HG03460 (cell line): Measurements from ENCODE around the gene KRTAP3-3.
"Not testable (repeated sequence)": the region's sequence is repeated elsewhere in the genome, so short reads cannot be mapped to it uniquely, and the experiment has no call there.

Source experiments
- ATAC-seq: cut with Tn5 transposase; IDR thresholded peaks from one replicate; pipeline ENCODE4 v1.9.1; 2021; ENCODE audit not compliant: unreplicated experiment

KRTAP3-3 gene

DNA sequence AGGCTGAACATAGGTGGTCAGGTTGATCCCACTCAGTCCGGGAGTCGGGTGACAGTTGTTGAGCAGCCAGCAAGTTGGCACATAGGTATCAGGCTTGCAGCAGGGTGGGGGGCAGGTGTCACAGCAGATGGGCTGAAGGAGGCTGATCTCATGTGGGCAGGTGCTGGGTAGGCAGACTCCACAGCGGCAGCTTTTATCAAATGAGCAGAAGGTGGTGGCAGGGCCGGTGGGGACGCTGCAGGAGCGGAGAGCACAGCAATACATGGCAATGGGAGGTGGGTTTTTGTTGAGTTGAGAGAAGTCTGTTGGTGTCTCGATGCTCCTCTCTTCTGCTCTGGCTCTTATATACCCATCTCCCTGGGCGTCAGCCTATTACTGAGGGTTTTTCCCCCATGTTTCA is 14.8 kb upstream of the KRTAP3-3 start, which contains the start of gene KRTAP3-1:
KRTAP3-1 (minus strand) TSS at position 318 of the 400 bp plus-strand sequence; CDS start at position 264, 54 bp downstream.
- ATAC-seq = no peak

DNA sequence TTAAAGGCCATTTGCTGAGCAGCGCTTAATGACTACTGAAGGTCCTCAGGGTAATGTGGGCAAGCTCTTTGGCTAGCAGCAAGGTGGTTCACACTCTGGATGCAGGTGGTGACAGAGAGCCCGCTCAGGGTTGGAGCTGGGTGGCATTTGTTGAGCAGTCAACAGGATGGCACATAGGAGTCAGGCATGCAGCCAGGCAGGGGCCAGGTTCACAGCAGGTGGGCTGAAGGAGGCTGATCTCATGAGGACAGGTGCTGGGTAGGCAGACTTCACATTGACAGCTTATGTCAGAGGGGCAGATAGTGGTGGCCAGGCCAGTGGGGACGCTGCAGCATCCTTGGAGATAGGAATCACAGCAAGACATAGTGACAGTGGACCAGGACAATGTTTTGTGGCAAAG is 10.4 kb upstream of the KRTAP3-3 start:
- ATAC-seq = no peak

DNA sequence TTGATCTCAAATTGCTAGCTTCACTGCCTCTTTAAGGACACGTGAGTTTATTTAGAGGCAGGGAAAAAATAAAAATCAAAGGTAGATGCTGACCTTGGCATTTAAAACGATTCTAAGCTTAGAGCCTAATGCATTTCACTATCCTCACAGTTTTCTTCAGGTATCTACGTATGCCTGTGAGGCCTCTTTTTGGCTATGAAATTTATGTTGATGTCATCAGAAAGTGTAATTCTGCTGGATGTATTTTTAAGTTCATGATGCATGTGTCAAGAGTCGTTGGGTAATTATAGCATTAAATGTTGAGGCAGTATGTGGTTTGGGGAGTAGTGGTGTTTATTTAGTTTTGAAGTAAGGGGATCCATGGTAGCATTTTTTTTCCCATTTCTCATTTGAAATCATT is 10.0 kb upstream of the KRTAP3-3 start:
- no peak for ATAC-seq

DNA sequence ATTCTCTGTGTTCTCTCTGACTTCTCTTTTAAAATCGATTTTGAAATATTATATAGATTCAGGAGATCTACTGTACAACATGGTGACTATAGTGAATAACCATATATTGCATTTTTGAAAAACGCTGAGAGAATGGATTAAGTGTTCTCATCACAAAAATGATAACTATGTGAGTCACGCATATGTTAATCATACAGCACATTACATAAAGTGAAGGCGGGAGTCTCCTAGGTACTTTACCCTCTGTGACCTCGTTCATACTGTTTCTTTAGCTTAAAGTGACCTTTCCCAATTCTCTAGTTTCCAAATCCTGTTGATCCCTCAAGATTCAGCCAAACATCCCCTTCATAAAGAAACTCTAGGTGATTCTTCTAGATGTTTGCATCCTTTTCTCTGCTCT is 8.8 kb upstream of the KRTAP3-3 start:
- no peak for ATAC-seq

GRCh38 chr17:41001795-41002194 is 7.8 kb upstream of the KRTAP3-3 start:
- ATAC-seq = no peak

DNA sequence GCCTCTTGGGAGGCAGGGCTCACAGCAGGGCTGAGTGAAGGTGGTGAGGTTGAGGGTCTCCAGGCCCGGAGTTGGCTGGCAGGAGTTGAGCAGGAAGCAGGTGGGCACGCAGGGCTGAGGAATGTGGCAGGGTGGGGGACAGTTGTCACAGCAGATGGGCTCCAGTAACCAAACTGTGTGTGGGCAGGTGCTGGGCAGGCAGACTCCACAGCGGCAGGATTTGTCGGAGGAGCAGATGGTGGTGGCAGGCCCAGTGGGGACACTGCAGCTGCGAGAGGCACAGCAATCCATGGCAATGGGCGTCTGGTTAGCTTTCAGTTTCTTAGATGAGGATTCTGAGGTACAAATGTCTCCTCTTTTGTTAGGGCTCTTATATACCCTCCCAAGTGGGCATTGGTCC is 5.6 kb upstream of the KRTAP3-3 start, which contains the start of gene KRTAP3-2:
KRTAP3-2 (minus strand) TSS at position 344 of the 400 bp plus-strand sequence; CDS start at position 291, 53 bp downstream.
- not testable (repeated sequence) for ATAC-seq

GRCh38 chr17:40997361-40997760 is 3.4 kb upstream of the KRTAP3-3 start:
- ATAC-seq = no peak

DNA sequence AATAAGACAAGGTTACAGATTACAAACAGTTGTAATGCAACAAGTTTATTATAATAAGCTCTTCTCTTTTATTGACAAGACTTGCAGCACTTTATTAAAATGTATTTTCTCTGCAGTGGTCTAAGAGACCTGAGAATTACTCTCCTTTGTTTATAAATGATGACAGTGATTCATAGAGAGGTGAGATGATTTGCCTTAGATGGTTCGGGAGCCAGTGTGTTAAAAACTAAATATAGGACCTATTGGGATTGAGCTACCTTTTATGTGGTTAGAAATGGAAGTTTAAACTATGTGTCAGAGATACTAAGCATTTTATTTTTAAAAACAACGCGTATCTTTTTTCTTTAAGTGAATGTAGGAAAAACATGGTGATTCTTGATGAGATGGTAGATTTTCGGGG is 2.9 kb upstream of the KRTAP3-3 start:
- no peak for ATAC-seq

DNA sequence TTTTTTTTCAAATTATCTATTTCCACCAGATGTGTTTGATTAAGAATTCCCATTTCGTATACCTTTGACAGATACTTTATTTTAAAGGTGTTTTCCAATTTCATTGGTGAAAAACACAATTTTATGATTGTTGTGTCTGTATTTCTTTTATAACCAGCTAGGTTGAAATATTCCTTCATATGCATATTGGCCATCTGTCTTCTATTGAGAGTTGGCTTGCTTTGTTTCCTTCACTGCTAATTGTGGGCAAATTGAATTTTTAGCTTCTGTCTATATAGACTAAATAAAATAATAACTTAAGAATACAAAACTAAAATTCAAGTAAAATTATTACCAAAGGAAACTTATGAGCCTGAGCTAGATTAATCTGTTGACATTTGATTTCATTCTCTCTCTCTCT is 1.2 kb upstream of the KRTAP3-3 start:
- no peak for ATAC-seq

DNA sequence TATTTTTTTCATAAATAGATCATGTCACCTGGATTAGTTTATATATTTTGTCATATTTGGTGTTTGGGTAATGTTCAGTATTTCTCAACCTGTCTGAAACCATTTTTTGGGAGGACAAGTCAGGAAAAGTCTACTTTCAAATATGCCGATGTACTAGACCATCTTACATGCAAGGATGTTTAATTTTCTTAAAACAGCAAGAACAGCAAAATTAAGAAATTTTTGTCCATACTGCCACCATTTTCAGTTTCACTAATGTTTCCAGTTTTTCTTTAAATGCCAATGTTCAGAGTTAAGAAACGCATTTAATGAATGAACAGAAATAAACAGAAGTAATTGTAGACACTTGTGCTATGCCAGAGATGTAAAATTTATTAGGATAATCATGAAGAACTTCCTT is 880 bp downstream of the KRTAP3-3 start:
- no peak for ATAC-seq

- ATAC-seq = no peak
These were observed 1.3 kb downstream of the KRTAP3-3 start for GRCh38 chr17:40992666-40993065.

DNA sequence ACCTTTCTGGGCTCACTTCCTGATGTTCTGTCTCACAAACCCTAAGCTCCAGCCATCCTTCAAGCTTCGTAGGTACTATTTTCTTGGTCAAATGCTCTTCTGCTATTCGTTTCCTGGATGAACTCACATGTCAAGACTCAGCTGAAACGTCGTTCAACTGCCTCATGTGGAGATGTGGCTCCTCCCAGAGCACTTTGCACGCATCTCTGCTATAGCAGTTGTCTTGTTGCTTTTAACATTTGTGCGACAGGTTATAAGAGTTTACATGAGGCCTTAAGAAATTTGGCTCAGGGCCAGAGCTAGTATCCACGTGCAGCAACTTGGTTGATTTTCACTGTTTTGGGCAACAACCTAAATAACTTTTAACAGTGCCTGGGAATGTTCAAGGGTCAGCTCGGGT is 7.0 kb downstream of the KRTAP3-3 start:
- no peak for ATAC-seq

DNA sequence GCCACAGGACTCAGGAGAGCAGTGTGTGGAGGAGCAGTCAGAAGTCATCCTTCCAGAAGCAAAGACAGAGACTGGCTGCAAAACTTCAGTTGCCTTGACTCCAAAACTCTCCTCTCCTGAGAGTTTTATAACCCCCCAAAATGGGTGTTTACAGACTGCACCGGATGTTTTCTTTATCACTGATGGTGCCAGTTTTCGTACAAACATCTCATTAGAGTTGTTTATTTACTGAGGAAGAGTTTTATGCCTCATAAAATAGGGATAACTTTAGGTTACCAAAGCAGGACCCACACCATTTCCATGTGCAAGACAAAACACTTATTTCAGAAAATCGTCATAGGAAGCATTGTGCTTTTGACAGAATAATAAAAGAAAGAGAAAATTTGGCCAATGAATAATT is 9.7 kb downstream of the KRTAP3-3 start, which contains the start of gene KRT40:
KRT40 (minus strand) TSS at position 101 of the 400 bp plus-strand sequence; CDS start at position 48, 53 bp downstream.
- no peak for ATAC-seq

DNA sequence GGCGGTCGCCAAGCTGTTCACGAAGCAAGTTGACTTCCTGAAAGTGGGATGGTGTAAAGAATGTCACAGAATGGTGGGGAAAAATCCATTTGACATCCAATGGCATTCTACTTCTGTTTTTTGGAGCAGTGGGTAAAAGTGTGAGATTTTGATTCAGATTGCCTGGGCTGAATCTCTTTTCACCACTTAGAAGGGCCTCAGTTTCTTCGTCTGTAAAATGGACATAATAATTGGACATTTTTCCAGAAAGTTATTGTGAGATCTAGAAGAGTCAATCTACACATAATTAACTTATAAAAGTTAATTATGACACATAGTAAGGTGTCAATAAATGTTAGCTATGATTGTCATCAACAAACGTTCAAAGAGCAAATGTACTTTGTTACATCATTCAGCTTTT is 12.8 kb downstream of the KRTAP3-3 start:
- ATAC-seq = no peak

DNA sequence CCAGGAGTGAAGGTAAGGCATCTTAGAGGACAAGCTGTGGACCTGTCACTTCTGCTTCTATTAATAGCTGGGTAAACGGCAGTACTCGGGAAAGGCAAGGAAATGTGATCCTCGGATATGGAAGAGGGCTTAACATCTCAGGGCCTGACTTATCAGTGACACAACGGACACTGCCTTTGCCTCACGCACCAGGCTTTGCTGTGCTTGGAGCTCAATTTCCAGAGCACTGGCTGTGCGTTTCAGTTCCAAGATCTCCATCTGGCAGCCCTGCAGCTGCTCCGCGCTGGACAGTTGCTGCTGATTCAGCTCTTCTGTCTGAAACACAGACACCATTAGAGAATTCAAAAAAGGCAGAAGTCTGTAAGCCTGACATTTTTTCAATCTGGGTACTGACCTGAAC is 13.4 kb downstream of the KRTAP3-3 start:
- no peak for ATAC-seq

DNA sequence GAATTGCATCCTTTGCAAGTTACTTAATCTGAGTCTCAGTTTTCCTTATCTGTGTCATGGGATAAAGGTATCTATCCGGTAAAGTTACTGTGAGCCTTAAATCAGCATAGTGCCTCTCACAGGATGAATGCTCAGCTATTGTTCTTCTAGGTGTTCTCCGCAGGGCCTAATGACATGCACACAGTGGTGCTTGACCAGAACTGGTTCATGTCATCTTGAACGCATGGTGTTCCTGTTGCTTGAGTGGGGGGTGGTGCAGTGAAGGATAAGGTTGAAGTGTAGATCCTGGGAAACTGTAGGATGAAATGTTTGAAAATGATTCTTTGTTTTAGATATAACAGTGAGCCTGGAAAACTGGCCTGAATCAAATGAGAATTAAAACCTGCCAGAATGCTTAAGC is 13.8 kb downstream of the KRTAP3-3 start:
- no peak for ATAC-seq

GRCh38 chr17:40978575-40979151 is 15.3 kb downstream of the KRTAP3-3 start:
- no peak for ATAC-seq

GRCh38 chr17:40975516-40975915 is 18.4 kb downstream of the KRTAP3-3 start:
- no peak for ATAC-seq

DNA sequence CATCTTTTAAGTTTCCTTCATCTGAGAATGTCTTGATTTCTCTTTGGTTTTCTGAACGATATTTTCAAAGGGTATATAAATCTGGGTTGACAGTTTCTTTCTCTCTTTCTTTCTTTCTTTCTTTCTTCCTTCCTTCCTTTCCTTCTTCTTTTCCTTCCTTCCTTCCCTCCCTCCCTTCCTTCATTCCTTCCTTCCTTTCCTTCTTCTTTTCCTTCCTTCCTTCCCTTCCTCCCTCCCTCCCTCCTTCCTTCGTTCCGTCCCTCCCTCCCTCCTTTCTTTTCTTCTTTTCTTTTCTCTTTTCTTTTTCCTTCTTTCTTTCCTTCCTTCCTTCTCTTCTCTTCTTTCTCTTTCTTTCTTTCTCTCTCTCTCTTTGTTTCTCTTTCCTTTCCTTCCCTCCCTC is 19.6 kb downstream of the KRTAP3-3 start:
- no peak for ATAC-seq

DNA sequence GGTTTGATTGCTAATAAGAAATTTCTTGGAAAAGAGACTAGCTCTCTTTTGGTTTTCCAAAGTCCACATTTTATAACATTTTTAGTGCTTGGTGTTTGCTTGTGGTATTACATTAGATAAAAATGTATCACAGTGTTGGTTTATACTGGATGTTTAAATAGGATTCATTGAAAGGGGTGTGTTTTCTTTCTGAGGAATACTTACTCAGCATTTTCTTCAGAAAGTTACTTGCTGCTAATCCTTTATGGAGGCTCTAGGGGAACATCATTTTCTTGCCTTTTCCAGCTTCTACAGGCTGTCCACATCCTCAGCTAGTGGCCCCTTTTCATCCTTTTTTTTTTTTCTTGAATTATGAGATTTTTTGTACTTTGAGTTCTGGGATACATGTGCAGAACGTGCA is 26.4 kb downstream of the KRTAP3-3 start:
- ATAC-seq = no peak

DNA sequence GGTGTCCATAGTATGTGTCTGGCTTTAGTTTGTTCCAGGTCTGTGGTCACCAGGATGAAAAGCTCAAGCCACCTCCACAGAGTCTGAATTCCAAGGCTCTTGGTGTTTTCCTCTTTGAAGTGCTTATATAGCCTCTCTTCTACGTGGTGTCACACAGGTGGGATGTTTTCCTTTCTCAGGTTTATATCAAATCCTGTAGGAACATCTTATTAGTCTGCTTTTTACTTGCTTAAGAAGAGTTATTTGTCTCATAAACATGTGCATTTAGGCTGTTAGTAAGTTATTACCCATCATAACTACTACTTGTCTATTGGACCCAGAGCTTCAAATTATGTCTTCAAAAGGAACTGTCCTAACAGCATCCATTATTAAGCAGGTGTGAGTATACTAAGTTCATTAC is 27.1 kb downstream of the KRTAP3-3 start, which contains the start of gene KRT39:
KRT39 (minus strand) TSS at position 101 of the 400 bp plus-strand sequence; CDS start at position 9, 92 bp downstream.
- no peak for ATAC-seq

DNA sequence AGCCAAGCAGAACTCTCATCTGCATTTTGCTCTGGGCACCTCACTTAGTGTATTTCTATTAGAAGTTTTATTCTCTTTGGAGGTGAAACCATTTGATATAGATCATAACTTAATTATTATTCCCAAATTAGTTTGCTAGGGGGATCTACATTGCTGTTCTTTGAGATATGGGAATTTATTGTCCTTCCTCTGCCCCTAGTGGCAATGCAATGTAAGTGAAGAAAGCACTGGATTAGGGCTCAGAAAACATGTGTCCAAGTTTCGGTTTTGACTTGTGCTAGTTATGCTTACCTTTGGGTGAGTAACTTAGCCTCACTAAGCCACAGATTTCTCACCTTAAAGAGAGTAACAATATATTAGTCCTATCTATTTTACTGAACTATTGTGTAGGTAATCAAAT is 30.1 kb downstream of the KRTAP3-3 start:
- ATAC-seq = no peak

DNA sequence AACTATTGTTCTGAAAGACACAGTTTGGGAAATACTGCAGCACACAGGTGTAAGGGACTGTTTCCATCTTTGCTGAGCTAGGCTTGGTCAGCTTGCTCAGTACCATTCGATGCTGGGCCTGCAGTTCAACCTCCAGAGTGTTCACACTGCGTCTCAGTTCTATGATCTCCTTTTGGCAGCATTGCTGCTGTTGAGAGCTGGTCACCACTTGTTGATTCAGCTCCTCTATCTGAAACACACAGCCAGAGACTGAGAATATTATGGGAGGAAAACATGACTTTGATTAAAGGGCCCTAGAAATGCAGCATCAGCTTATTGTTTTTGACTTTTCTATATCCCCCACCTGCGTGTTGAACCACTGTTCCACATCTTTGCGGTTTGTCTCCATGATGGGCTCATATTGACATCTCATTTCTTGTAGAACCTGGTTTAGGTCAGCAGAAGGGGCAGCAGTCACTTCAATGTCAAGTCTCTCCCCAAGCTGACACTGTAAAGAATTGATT is 31.9 kb downstream of the KRTAP3-3 start:
- ATAC-seq = no peak
